Astrocyte (in vitro differentiated cells and primary cell): ENCODE measurements around the gene GLA.

Experiments
- CTCF ChIP-seq: IDR thresholded peaks from 2 replicates; pipeline ENCODE4 v1.5.1; 2011; ENCODE audit warnings: low read depth, mild to moderate bottlenecking, inconsistent platforms, low read length, moderate library complexity; ENCODE audit not compliant: insufficient read depth
- EZH2 ChIP-seq: IDR thresholded peaks from 2 replicates; pipeline ENCODE4 v1.6.1; 2012; ENCODE audit warnings: mild to moderate bottlenecking, low read length, inconsistent platforms; ENCODE audit not compliant: insufficient read depth

GRCh38 chrX:101417981-101418841 is 10.5 kb upstream of the GLA start:
- no peak for TF ChIP-seq CTCF
- TF ChIP-seq EZH2: no peak
